HG03196 (cell line): ENCODE results near the gene MED22.
"Not testable (repeated sequence)": the region's sequence is repeated elsewhere in the genome, so short reads cannot be mapped to it uniquely, and the experiment has no call there.

Experiments
- ATAC-seq: cut with Tn5 transposase; IDR thresholded peaks from one replicate; pipeline ENCODE4 v1.9.1; 2021; ENCODE audit not compliant: unreplicated experiment

Gene MED22

GRCh38 chr9:133377280-133377679, 29.3 kb upstream of the MED22 start:
- not testable (repeated sequence) for ATAC-seq

GRCh38 chr9:133375724-133376654, 28.1 kb upstream of the MED22 start, which contains the start of the genes STKLD1 and SURF4:
TSS of gene STKLD1 (plus strand) at chr9:133376366. CDS start at chr9:133376474, 108 bp downstream.
TSS of gene SURF4 (minus strand) at chr9:133376060. CDS start at chr9:133375969, 91 bp downstream.
- peak; percentile 87 for ATAC-seq

GRCh38 chr9:133375116-133375723, 27.3 kb upstream of the MED22 start:
- peak; percentile 14 for ATAC-seq

- no peak for ATAC-seq
Observed at GRCh38 chr9:133374612-133375115, 26.7 kb upstream of the MED22 start.

GRCh38 chr9:133372144-133372543, 24.2 kb upstream of the MED22 start:
- ATAC-seq: no peak

- no peak for ATAC-seq
Observed at GRCh38 chr9:133371261-133371711, 23.4 kb upstream of the MED22 start.

- no peak for ATAC-seq
Observed at GRCh38 chr9:133370685-133371084, 22.8 kb upstream of the MED22 start.

GRCh38 chr9:133369933-133370332, 22.0 kb upstream of the MED22 start:
- ATAC-seq: no peak

- ATAC-seq: no peak
Observed at GRCh38 chr9:133369422-133369821, 21.5 kb upstream of the MED22 start.

GRCh38 chr9:133368249-133368881, 20.4 kb upstream of the MED22 start:
- ATAC-seq: no peak

- ATAC-seq: no peak
Observed at GRCh38 chr9:133367778-133368177, 19.8 kb upstream of the MED22 start.

GRCh38 chr9:133367221-133367620, 19.3 kb upstream of the MED22 start:
- no peak for ATAC-seq

GRCh38 chr9:133366435-133366834, 18.5 kb upstream of the MED22 start:
- no peak for ATAC-seq

GRCh38 chr9:133362359-133363044, 14.6 kb upstream of the MED22 start:
- ATAC-seq: no peak

- no peak for ATAC-seq
Observed at GRCh38 chr9:133361507-133362092, 13.7 kb upstream of the MED22 start.

- ATAC-seq: no peak
Observed at GRCh38 chr9:133360400-133361393, 12.8 kb upstream of the MED22 start.

- no peak for ATAC-seq
Observed at GRCh38 chr9:133359399-133360175, 11.7 kb upstream of the MED22 start.

GRCh38 chr9:133357656-133358055, 9.7 kb upstream of the MED22 start:
- no peak for ATAC-seq
